ENCODE data around the gene SLC23A3.
"Not testable (repeated sequence)": the region's sequence is repeated elsewhere in the genome, so short reads cannot be mapped to it uniquely, and the experiment has no call there.

Gene SLC23A3

GRCh38 chr2:219205165-219205538, 35.3 kb upstream of the SLC23A3 start:
- no peak for DNase-seq (ENCODE audit: low read depth)

- DNase-seq (ENCODE audit: low read depth) = no peak
Measured at GRCh38 chr2:219204425-219205164, 34.8 kb upstream of the SLC23A3 start.

- not testable (repeated sequence) for DNase-seq (ENCODE audit: low read depth)
Measured at GRCh38 chr2:219201331-219201730, 31.5 kb upstream of the SLC23A3 start.

- DNase-seq (ENCODE audit: low read depth) = not testable (repeated sequence)
Measured at GRCh38 chr2:219200502-219201326, 30.9 kb upstream of the SLC23A3 start.

GRCh38 chr2:219199470-219200211, 29.8 kb upstream of the SLC23A3 start:
- no peak for DNase-seq (ENCODE audit: low read depth)

- no peak for DNase-seq (ENCODE audit: low read depth)
Measured at GRCh38 chr2:219198974-219199373, 29.1 kb upstream of the SLC23A3 start.

GRCh38 chr2:219197388-219197787, 27.6 kb upstream of the SLC23A3 start:
- DNase-seq (ENCODE audit: low read depth) = no peak

- DNase-seq (ENCODE audit: low read depth) = no peak
Measured at GRCh38 chr2:219186754-219187456, 17.1 kb upstream of the SLC23A3 start.

GRCh38 chr2:219184121-219184520, 14.3 kb upstream of the SLC23A3 start:
- DNase-seq (ENCODE audit: low read depth) = no peak

GRCh38 chr2:219183151-219183772, 13.4 kb upstream of the SLC23A3 start:
- no peak for DNase-seq (ENCODE audit: low read depth)

GRCh38 chr2:219182331-219183150, 12.7 kb upstream of the SLC23A3 start:
- DNase-seq (ENCODE audit: low read depth) = no peak

GRCh38 chr2:219181531-219181930, 11.7 kb upstream of the SLC23A3 start:
- DNase-seq (ENCODE audit: low read depth) = no peak

GRCh38 chr2:219180961-219181360, 11.1 kb upstream of the SLC23A3 start:
- DNase-seq (ENCODE audit: low read depth) = no peak

GRCh38 chr2:219179601-219180465, 10.0 kb upstream of the SLC23A3 start:
- DNase-seq (ENCODE audit: low read depth) = no peak

GRCh38 chr2:219178377-219179175, 8.7 kb upstream of the SLC23A3 start:
- peak; percentile 27 for DNase-seq (ENCODE audit: low read depth)

GRCh38 chr2:219177552-219178376, 7.9 kb upstream of the SLC23A3 start, which contains the start of gene RETREG2:
Gene RETREG2 (plus strand): TSS chr2:219178275. CDS start chr2:219178353, 78 bp downstream.
- peak; percentile 70 for DNase-seq (ENCODE audit: low read depth)

GRCh38 chr2:219176818-219177551, 7.2 kb upstream of the SLC23A3 start, which contains the start of gene CNPPD1:
Gene CNPPD1 (minus strand): TSS chr2:219176925. CDS start chr2:219176828, 97 bp downstream.
- peak; percentile 80 for DNase-seq (ENCODE audit: low read depth)
